NCI-H526 treated with DMSO at 0.1 percent for 48 hours (cell line): ENCODE measurements around the gene USP17L27.
"Not testable (repeated sequence)": the region's sequence is repeated elsewhere in the genome, so short reads cannot be mapped to it uniquely, and the experiment has no call there.

Experiments used
- DNase-seq: peaks from one replicate; lab custom pipeline; 2025; lab: John Stamatoyannopoulos, UW

USP17L27 gene, protein sequence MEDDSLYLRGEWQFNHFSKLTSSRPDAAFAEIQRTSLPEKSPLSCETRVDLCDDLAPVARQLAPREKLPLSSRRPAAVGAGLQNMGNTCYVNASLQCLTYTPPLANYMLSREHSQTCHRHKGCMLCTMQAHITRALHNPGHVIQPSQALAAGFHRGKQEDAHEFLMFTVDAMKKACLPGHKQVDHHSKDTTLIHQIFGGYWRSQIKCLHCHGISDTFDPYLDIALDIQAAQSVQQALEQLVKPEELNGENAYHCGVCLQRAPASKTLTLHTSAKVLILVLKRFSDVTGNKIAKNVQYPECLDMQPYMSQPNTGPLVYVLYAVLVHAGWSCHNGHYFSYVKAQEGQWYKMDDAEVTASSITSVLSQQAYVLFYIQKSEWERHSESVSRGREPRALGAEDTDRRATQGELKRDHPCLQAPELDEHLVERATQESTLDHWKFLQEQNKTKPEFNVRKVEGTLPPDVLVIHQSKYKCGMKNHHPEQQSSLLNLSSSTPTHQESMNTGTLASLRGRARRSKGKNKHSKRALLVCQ

DNA sequence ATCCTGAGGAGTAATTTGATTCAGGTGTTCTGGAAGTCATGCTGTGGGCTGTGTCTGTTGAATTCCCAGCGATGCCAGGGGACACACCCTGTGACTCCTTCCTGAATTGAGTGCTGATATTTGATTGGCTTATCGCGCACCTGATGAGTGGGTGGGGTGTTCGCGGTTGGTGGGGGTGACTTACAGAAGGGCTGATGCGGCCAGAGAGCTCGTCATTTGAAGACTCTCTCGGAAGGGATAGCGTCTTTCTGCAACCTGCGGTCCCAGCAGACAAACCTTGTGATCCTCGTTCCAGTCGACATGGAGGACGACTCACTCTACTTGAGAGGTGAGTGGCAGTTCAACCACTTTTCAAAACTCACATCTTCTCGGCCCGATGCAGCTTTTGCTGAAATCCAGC lies at the start of gene USP17L27:
Gene USP17L27, plus strand, starts transcription at position 301 of the 400 bp plus-strand sequence. Its CDS starts 0 bp downstream, at position 301.
- not testable (repeated sequence) for DNase-seq

DNA sequence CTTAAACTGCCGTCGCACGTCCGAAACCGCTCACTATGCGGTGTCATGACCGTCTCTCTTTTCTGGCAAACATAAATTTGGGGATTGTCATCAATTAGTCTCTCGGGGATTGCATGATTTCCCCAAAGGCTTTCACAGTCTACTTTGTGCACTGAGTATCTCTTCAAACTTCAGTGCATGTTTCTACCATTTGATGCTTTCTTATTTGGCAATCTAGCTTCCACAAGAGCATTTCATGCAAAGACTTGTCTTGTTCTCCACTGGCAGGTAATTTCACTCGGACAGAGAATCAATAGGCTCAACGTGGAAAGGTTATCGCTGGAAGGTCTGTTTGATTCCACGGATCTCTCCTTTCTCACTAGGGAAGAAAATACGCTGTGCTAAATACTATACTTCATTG lies 19.8 kb upstream of the USP17L27 start:
- DNase-seq: not testable (repeated sequence)

DNA sequence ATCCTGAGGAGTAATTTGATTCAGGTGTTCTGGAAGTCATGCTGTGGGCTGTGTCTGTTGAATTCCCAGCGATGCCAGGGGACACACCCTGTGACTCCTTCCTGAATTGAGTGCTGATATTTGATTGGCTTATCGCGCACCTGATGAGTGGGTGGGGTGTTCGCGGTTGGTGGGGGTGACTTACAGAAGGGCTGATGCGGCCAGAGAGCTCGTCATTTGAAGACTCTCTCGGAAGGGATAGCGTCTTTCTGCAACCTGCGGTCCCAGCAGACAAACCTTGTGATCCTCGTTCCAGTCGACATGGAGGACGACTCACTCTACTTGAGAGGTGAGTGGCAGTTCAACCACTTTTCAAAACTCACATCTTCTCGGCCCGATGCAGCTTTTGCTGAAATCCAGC lies 19.1 kb upstream of the USP17L27 start, which contains the start of gene USP17L24:
Gene USP17L24, plus strand, starts transcription at position 301 of the 400 bp plus-strand sequence. Its CDS starts 0 bp downstream, at position 301.
- DNase-seq: not testable (repeated sequence)

DNA sequence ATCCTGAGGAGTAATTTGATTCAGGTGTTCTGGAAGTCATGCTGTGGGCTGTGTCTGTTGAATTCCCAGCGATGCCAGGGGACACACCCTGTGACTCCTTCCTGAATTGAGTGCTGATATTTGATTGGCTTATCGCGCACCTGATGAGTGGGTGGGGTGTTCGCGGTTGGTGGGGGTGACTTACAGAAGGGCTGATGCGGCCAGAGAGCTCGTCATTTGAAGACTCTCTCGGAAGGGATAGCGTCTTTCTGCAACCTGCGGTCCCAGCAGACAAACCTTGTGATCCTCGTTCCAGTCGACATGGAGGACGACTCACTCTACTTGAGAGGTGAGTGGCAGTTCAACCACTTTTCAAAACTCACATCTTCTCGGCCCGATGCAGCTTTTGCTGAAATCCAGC lies 14.3 kb upstream of the USP17L27 start, which contains the start of gene USP17L25:
Gene USP17L25, plus strand, starts transcription at position 301 of the 400 bp plus-strand sequence. Its CDS starts 0 bp downstream, at position 301.
- not testable (repeated sequence) for DNase-seq

DNA sequence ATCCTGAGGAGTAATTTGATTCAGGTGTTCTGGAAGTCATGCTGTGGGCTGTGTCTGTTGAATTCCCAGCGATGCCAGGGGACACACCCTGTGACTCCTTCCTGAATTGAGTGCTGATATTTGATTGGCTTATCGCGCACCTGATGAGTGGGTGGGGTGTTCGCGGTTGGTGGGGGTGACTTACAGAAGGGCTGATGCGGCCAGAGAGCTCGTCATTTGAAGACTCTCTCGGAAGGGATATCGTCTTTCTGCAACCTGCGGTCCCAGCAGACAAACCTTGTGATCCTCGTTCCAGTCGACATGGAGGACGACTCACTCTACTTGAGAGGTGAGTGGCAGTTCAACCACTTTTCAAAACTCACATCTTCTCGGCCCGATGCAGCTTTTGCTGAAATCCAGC lies 9.6 kb upstream of the USP17L27 start, which contains the start of gene USP17L26:
Gene USP17L26, plus strand, starts transcription at position 301 of the 400 bp plus-strand sequence. Its CDS starts 0 bp downstream, at position 301.
- not testable (repeated sequence) for DNase-seq

DNA sequence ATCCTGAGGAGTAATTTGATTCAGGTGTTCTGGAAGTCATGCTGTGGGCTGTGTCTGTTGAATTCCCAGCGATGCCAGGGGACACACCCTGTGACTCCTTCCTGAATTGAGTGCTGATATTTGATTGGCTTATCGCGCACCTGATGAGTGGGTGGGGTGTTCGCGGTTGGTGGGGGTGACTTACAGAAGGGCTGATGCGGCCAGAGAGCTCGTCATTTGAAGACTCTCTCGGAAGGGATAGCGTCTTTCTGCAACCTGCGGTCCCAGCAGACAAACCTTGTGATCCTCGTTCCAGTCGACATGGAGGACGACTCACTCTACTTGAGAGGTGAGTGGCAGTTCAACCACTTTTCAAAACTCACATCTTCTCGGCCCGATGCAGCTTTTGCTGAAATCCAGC lies 4.8 kb upstream of the USP17L27 start, which contains the start of gene USP17L5:
Gene USP17L5, plus strand, starts transcription at position 301 of the 400 bp plus-strand sequence. Its CDS starts 0 bp downstream, at position 301.
- DNase-seq: not testable (repeated sequence)

DNA sequence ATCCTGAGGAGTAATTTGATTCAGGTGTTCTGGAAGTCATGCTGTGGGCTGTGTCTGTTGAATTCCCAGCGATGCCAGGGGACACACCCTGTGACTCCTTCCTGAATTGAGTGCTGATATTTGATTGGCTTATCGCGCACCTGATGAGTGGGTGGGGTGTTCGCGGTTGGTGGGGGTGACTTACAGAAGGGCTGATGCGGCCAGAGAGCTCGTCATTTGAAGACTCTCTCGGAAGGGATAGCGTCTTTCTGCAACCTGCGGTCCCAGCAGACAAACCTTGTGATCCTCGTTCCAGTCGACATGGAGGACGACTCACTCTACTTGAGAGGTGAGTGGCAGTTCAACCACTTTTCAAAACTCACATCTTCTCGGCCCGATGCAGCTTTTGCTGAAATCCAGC lies 4.6 kb downstream of the USP17L27 start, which contains the start of gene USP17L28:
Gene USP17L28, plus strand, starts transcription at position 301 of the 400 bp plus-strand sequence. Its CDS starts 0 bp downstream, at position 301.
- not testable (repeated sequence) for DNase-seq

DNA sequence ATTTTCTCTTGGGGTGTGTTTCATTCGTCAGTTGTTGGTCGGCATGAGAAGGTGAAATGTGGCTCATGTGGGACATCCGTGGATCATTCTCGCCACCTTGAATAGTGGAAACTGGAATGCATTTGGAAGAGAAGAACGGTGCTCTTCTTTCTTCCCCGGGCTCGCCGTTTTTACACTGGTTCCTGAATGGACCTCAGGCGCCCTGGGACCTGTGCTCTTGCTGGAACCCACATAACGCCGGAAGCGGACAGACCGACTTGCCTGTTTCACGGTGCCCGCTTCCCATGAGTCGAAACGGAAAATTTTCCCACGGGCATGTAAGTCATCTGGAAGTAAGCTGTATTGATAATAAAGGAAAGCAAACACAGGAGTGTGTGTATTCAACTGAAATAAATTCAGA lies 6.9 kb downstream of the USP17L27 start:
- not testable (repeated sequence) for DNase-seq

DNA sequence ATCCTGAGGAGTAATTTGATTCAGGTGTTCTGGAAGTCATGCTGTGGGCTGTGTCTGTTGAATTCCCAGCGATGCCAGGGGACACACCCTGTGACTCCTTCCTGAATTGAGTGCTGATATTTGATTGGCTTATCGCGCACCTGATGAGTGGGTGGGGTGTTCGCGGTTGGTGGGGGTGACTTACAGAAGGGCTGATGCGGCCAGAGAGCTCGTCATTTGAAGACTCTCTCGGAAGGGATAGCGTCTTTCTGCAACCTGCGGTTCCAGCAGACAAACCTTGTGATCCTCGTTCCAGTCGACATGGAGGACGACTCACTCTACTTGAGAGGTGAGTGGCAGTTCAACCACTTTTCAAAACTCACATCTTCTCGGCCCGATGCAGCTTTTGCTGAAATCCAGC lies 9.4 kb downstream of the USP17L27 start, which contains the start of gene USP17L29:
Gene USP17L29, plus strand, starts transcription at position 301 of the 400 bp plus-strand sequence. Its CDS starts 0 bp downstream, at position 301.
- not testable (repeated sequence) for DNase-seq

DNA sequence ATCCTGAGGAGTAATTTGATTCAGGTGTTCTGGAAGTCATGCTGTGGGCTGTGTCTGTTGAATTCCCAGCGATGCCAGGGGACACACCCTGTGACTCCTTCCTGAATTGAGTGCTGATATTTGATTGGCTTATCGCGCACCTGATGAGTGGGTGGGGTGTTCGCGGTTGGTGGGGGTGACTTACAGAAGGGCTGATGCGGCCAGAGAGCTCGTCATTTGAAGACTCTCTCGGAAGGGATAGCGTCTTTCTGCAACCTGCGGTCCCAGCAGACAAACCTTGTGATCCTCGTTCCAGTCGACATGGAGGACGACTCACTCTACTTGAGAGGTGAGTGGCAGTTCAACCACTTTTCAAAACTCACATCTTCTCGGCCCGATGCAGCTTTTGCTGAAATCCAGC lies 18.9 kb downstream of the USP17L27 start, which contains the start of gene USP17L30:
Gene USP17L30, plus strand, starts transcription at position 301 of the 400 bp plus-strand sequence. Its CDS starts 0 bp downstream, at position 301.
- DNase-seq: not testable (repeated sequence)

DNA sequence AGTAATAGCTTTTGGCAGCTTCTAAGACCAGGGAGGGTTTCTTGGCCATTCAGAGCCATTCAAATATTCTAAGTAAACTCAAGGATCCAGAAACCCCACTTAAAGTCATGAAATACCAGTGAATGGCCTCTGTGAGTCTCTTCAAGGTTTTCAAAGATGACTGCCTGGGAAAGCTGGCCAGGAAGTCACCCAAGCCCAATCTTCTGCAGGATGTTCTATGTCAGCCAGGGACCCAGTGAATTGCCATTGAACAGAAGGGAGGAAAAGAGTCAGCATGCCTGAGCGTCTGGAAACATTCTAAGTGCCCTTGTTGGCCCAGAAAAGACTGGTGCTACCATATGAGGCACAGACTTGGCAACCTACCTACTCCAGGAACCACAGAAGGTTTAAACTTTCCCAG lies 35.9 kb downstream of the USP17L27 start:
- not testable (repeated sequence) for DNase-seq

DNA sequence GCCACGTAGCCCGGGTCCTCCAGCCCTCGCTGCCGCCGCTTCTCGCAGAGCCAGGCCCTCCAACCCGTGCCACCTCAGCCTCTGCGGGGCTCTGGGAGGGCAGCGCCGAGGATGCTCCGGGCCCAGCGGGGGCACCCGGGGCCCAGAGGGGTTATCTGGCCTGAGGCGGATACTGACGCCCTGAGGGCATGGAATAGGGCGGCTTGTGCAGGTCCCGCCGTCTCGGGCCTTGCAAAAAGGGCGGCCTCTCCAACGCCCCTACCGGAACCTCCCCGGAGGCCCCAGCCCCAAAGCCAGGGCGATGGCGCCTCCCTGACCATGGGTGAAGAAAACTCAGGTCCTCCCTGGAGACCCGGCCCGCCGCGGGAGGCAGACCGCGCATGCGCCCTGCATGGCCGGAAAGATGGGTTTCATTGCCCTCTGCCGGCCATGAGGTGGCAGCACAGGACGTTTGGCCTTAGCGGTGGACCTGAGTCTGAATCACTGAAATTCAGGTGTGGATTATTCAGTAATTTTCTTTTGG lies 37.1 kb downstream of the USP17L27 start:
- not testable (repeated sequence) for DNase-seq

DNA sequence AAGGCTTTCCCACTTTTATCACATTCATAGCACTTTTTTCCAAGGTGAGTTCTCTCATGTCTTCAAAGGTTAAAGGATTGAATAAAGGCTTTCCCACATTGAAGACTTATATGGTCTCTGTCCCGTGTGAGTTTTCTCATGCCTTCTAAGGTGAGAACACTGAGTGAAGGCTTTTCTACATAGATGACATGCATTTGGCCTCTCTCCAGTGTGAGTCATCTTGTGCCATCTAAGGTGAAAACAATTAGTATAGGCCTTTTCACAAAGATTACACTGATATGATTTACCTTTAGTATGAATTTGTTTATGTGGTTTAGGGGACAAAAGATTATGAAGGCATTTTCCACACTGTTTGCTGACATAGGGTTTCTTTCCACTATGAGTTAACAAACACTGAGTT lies 40.2 kb downstream of the USP17L27 start:
- no peak for DNase-seq

DNA sequence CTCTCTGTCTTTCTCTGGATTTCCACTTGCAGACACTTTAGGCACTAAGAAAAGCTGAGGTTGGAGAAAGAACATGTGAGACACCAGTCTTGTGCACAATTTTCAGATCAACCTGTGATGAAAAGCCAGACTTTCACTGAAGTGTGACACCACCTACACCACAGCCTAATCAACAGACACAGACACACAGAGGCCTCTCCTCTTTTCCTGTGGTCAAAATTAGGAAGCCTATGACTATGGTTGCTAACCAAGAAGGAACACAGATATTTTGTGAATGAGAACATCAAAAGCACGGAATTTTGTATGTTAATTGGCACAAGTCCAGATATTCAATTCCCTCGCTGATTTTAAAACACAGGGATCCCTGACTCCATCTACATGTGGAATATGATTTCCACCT lies 45.1 kb downstream of the USP17L27 start:
- not testable (repeated sequence) for DNase-seq
